Sigmoid colon (tissue), 4 donors: ENCODE measurements around the gene LPIN3.

ENCODE experiments used
- CTCF ChIP-seq, 4 experiments: fragments of 450-650 bp in 3 of 4; fragments of 200-600 bp in 1 of 4; IDR thresholded peaks; one replicate each; pipeline ENCODE4 v1.5.1; 2016 to 2019; ENCODE audit warnings: antibody characterized with exemption in 4 of 4, mild to moderate bottlenecking in 3 of 4, moderate library complexity in 2 of 4
- EP300 ChIP-seq, 4 donors: sonication (generic); formaldehyde crosslinking; IDR thresholded peaks; one replicate each; pipeline ENCODE4 v1.6.1; 2017; ENCODE audit warnings: antibody characterized with exemption in 4 of 4

GRCh38 chr20:41367393-41367695, 26.7 kb downstream of the LPIN3 start:
- TF ChIP-seq CTCF (IDR thresholded peaks at IDR 0.05) (no peak), EP300 (IDR thresholded peaks at IDR 0.05) (no peak)
